Measurements from ENCODE around the gene RAB4A. TPM values are rescaled to one million over a fixed set of nuclear protein-coding genes. Genes with fewer than 3 reads are reported as not detected.

RAB4A gene
- total and polyA plus RNA-seq, 4 donors, result 20.2 to 54.4 (median 26.5) TPM

DNA sequence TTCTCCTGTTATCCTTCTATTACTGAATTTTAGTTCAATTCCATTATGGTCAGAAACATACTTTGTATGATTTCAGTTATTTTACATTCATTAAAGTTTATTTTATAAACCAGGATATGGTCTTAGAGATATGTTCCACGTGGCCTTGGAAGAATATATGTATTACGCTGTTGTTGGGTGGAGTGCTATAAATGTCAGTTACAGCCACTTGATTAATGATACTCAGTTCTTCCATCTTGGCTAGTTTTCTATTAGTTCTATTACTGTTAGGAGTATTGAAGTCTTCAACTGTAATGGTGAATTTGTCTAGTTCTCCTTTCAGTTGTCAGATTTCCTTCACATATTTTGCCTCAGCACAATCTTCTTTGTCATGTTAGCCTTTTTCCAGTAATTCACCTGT is 45.3 kb downstream of the RAB4A start:
- Histone ChIP-seq H3K9me3 (ENCODE audit: control insufficient read depth in 4 of 4, insufficient read depth in 3 of 4, low read length in 3 of 4) (no peaks in the 10 kb centered on the region), H3K9ac (ENCODE audit: insufficient read depth in 1 of 2, low read length in 2 of 2) (no peak overlapping the region), H3K4me3 (no peak overlapping the region), H3K36me3 (ENCODE audit: control insufficient read depth in 4 of 4, insufficient read depth in 4 of 4, low read length in 4 of 4) (peaks cover 0 to 11% (median 9%) of the 10 kb centered on the region in 4 donors), H3K27me3 (ENCODE audit: control insufficient read depth in 3 of 3, insufficient read depth in 3 of 3, low read length in 2 of 3) (no peaks in the 10 kb centered on the region), H3K4me1 (ENCODE audit: control insufficient read depth in 5 of 5, insufficient read depth in 5 of 5, low read length in 5 of 5) (peaks cover 0 to 4% (median 3%) of the 10 kb centered on the region in 5 donors), H3K27ac (ENCODE audit: low read depth in 1 of 2, low read length in 1 of 2) (no peak overlapping the region)
- DNase-seq (no peak), ATAC-seq (ENCODE audit: insufficient read depth, low FRiP score) (no peak)
- WGBS, 2 donors, result 82 to 91% methylated on average over 2 of the region's 2 CpGs
- TF ChIP-seq, protein P1, sequence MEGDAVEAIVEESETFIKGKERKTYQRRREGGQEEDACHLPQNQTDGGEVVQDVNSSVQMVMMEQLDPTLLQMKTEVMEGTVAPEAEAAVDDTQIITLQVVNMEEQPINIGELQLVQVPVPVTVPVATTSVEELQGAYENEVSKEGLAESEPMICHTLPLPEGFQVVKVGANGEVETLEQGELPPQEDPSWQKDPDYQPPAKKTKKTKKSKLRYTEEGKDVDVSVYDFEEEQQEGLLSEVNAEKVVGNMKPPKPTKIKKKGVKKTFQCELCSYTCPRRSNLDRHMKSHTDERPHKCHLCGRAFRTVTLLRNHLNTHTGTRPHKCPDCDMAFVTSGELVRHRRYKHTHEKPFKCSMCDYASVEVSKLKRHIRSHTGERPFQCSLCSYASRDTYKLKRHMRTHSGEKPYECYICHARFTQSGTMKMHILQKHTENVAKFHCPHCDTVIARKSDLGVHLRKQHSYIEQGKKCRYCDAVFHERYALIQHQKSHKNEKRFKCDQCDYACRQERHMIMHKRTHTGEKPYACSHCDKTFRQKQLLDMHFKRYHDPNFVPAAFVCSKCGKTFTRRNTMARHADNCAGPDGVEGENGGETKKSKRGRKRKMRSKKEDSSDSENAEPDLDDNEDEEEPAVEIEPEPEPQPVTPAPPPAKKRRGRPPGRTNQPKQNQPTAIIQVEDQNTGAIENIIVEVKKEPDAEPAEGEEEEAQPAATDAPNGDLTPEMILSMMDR (IDR thresholded peaks at IDR 0.05; ENCODE audit: control extremely low read depth, extremely low read depth), result no peak

DNA sequence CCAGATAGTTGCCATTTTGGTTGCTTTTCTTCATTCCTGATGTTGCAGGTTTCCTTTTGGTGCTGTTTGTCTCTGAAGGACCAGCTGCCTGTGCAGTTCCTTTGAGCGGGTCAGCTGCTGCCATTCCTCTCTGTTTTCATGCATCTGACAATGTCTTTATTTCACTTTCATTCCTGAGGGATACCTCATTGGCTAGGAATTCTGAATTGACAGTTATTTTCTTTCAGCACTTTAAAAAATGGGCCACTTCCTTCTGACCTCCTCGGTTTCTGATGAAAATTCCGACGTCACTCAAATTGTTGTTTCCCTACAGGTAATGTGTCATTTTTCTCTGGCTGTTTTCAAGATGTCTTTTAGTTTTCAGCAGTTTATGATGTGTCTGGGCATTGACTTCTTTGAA is 47.1 kb downstream of the RAB4A start:
- Histone ChIP-seq H3K9me3 (ENCODE audit: control insufficient read depth in 4 of 4, insufficient read depth in 3 of 4, low read length in 3 of 4) (no peaks in the 10 kb centered on the region), H3K36me3 (ENCODE audit: control insufficient read depth in 4 of 4, insufficient read depth in 4 of 4, low read length in 4 of 4) (peaks cover under 1 to 14% (median 10%) of the 10 kb centered on the region in 4 donors), H3K27ac (ENCODE audit: low read depth in 1 of 2, low read length in 1 of 2) (no peak overlapping the region), H3K4me3 (no peak overlapping the region), H3K4me1 (ENCODE audit: control insufficient read depth in 5 of 5, insufficient read depth in 5 of 5, low read length in 5 of 5) (peaks cover 0 to under 1% (median 0%) of the 10 kb centered on the region in 5 donors), H3K27me3 (ENCODE audit: control insufficient read depth in 3 of 3, insufficient read depth in 3 of 3, low read length in 2 of 3) (no peaks in the 10 kb centered on the region), H3K9ac (ENCODE audit: insufficient read depth in 1 of 2, low read length in 2 of 2) (no peak overlapping the region)
- DNase-seq, result no peak
- 76 to 83% methylated on average over 4 of the region's 4 CpGs for WGBS, 2 donors
- TF ChIP-seq, protein P1 (IDR thresholded peaks at IDR 0.05; ENCODE audit: control extremely low read depth, extremely low read depth), result no peak
- ATAC-seq (ENCODE audit: insufficient read depth, low FRiP score), result no peak

DNA sequence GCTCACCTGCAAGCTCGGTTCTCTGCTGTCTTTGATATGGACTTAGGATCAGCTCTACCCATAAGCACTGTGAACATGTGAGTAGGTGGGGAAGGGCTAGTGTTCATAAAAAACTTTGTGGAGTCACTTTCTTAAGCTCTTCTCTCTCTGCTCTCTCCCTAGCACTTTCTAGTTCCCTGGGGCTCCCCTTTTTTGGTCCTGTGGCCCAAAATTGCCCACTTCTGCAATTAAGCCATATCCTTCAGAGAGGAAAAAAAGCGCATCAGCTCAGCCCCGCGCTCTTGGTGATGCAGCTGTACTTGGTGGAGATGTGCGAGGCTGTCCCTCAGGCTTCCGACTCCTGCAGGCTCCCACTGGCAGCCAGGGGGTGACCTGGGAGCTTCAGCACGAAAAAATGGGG is 48.6 kb downstream of the RAB4A start:
- Histone ChIP-seq H3K9me3 (ENCODE audit: control insufficient read depth in 4 of 4, insufficient read depth in 3 of 4, low read length in 3 of 4) (no peaks in the 10 kb centered on the region), H3K27me3 (ENCODE audit: control insufficient read depth in 3 of 3, insufficient read depth in 3 of 3, low read length in 2 of 3) (no peaks in the 10 kb centered on the region), H3K27ac (ENCODE audit: low read depth in 1 of 2, low read length in 1 of 2) (no peak overlapping the region), H3K4me1 (ENCODE audit: control insufficient read depth in 5 of 5, insufficient read depth in 5 of 5, low read length in 5 of 5) (peaks cover 0 to 4% (median 0%) of the 10 kb centered on the region in 5 donors), H3K36me3 (ENCODE audit: control insufficient read depth in 4 of 4, insufficient read depth in 4 of 4, low read length in 4 of 4) (peaks cover 8 to 21% (median 15%) of the 10 kb centered on the region in 4 donors), H3K9ac (ENCODE audit: insufficient read depth in 1 of 2, low read length in 2 of 2) (no peak overlapping the region), H3K4me3 (no peak overlapping the region)
- 94 to 95% methylated on average over 7 of the region's 7 CpGs for WGBS, 2 donors
- ATAC-seq (ENCODE audit: insufficient read depth, low FRiP score) (no peak), DNase-seq (no peak)
- TF ChIP-seq, protein P1 (IDR thresholded peaks at IDR 0.05; ENCODE audit: control extremely low read depth, extremely low read depth), result no peak

DNA sequence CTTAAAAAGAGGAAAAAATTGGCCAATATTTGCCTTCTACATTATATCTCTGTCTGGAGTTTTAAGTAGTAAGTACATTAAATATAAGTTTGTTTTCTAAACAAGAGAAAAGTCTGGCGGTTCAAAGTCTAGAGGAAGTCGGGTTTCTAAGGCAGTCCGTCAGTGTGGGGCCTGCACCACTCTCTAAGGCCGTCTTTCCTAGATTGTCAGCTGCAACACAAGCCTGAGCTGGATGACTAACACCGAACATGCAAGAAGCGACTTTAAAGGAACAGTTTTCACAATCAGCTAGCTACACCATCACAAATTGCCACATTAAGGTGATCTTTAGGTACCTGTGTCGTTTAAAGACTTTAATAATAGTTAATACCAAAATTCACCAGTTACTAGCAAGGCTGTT is 52.3 kb downstream of the RAB4A start:
- peaks cover 0 to 13% (median 3%) of the 10 kb centered on the region in 5 donors for H3K4me1 ChIP-seq (ENCODE audit: control insufficient read depth in 5 of 5, insufficient read depth in 5 of 5, low read length in 5 of 5)
- H3K9ac ChIP-seq (ENCODE audit: insufficient read depth in 1 of 2, low read length in 2 of 2), result no peak overlapping the region
- no peak overlapping the region for H3K4me3 ChIP-seq
- peaks cover 15 to 25% (median 18%) of the 10 kb centered on the region in 4 donors for H3K36me3 ChIP-seq (ENCODE audit: control insufficient read depth in 4 of 4, insufficient read depth in 4 of 4, low read length in 4 of 4)
- H3K27me3 ChIP-seq (ENCODE audit: control insufficient read depth in 3 of 3, insufficient read depth in 3 of 3, low read length in 2 of 3), result no peaks in the 10 kb centered on the region
- no peaks in the 10 kb centered on the region for H3K9me3 ChIP-seq (ENCODE audit: control insufficient read depth in 4 of 4, insufficient read depth in 3 of 4, low read length in 3 of 4)
- ATAC-seq (ENCODE audit: insufficient read depth, low FRiP score), result no peak
- no peak for DNase-seq
- no peak overlapping the region for H3K27ac ChIP-seq (ENCODE audit: low read depth in 1 of 2, low read length in 1 of 2)
- WGBS, 2 donors, result 85 to 87% methylated on average over 7 of the region's 7 CpGs
- TF ChIP-seq, protein P1 (IDR thresholded peaks at IDR 0.05; ENCODE audit: control extremely low read depth, extremely low read depth), result no peak

Data from lung (tissue), 12 donors.